HG03060 (cell line): Measurements from ENCODE around the gene DNM3.

Source experiments
- ATAC-seq: cut with Tn5 transposase; IDR thresholded peaks from one replicate; pipeline ENCODE4 v1.9.1; 2021; ENCODE audit warnings: low read depth, moderate number of reproducible peaks; ENCODE audit not compliant: unreplicated experiment

Gene DNM3

GRCh38 chr1:171913385-171913784 lies 72.1 kb downstream of the DNM3 start:
- no peak for ATAC-seq

GRCh38 chr1:171916315-171916771 lies 75.0 kb downstream of the DNM3 start:
- ATAC-seq, result no peak

GRCh38 chr1:171917331-171917730 lies 76.0 kb downstream of the DNM3 start:
- no peak for ATAC-seq

DNA sequence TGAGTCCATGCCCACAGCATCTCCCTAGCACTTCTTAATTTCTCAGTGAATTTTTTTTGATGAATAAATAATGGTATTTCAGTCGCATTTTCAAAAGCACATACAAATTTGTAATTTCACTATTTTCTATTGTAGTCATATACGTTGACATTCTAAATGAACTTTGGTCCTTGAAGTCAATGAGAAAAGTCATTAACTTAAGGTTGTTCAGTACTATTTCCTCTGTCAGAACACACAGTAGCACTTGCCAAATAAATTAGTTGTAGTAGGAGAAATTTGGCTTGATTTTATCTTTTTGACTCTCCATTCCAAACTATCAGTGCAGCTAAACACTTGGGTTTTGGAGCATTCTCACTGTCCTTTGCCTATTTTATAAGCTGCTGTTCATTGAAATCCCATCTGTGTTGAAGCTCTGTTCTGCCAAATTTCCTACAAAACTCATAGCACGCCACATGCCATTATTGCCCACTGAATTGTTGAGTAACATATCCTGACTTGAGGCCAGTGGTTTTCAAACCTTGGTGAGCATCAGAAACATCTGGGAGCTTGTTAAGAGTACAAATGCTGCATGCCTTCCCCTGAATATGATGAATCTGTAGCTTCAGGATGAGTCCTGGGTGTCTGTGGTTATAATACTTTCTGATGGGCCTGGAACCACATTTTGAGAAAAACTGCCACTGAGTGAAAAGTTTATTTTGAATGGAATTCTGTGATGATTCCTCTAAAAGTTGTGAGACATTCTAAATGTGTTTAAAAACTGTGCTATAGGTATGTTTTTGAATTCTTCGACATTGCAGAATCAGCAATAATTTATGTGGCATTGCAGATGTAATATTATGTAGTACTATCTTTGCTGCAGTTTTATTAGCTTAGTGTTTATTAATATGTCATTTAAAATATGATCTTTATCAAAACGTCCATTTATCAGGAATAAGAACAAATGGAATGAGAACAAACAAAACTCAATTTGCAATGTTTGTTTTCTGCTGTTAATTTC lies 78.9 kb downstream of the DNM3 start:
- no peak for ATAC-seq

GRCh38 chr1:171922999-171923398 lies 81.7 kb downstream of the DNM3 start:
- no peak for ATAC-seq

GRCh38 chr1:171929121-171929520 lies 87.8 kb downstream of the DNM3 start:
- ATAC-seq, result no peak

DNA sequence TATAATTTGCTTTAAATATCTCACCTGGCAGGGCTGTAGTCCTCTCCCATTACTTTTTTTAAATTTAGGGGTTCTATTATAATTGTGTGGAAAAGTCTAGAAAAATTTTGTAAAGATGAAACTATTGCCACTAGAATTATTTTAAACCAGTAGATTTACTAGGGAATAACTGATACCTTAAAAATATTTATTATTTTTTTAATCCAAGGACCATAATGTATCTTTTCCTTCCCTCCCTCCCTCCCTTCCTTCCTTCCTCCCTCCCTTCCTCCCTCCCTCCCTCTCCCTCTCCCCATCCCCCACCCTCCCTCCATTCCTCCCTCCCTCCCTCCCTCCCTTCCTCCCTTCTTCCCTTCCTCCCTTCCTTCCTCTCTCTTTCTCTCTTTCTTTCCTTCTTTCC lies 90.5 kb downstream of the DNM3 start:
- ATAC-seq, result no peak

DNA sequence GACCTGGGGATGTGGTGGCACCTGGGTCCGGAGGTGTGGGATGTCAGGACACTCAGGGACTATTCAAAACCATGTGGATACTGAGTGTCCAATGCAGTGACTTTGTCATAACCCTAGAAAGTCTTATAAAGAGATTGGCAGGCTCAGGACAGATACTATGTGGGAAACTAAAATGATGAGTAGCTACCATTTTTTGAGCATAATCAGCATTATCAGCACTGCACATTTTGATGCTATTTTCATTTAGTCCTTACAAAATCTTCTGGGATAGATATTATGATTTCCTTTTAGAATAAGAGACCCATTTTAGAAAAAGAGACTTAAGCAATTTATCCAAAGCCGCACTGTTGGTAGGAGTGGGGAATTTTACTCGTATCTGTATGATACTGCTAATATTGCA lies 93.4 kb downstream of the DNM3 start:
- no peak for ATAC-seq

DNA sequence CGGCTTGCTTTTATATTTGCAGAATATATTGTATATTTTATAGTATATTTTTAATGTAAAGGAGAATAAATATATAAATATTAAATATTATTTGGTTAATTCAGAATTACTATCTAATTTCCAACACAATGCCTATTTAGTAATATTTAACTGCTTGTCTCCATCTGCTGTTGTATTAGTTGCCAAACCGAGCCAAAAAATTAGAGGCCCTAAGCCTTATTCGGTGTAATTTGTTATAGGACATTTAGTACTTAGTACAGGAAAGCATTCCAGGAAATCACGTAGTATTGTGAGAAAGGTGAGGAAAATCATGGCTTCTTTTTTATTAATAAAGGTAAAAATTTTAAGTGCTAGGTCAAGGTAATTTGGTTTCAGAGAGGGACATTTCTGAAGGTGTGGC lies 93.8 kb downstream of the DNM3 start:
- ATAC-seq, result no peak

DNA sequence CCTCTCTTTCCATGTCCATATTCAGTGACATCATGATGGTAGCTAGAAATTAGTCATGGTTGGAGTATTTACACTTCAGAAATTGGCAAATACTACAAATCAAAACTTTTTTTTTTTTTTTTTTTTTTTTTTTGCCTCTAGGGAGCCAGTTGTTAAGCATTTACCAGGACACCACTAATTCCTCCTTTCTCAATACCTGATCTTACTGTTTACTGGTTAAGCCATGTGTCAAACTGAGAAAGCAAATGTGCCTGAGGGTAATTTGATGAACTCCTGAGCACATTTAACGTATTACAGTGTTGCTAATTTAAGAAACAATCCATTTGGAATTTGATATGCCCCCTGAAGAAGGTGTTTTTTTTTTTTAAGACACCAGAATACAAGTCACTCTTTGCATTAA lies 94.4 kb downstream of the DNM3 start:
- no peak for ATAC-seq

DNA sequence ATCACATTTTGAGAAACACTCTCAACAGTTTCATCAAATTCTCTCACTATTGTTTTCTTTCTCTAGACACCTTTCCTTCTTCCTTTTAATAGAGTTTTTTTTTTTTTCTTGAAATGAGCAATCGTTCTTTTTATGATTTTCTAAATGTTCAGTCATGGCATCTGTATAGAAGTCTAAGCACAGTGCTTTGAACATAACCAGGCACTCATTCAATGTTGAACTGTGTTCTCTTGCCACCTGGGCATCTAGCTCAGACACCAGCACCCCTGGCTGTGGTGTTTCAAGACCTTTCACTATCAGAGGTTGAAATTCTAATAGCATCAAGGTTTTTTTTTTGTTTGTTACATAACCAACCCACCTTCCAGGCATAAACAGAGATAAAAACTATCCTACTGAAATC lies 96.6 kb downstream of the DNM3 start:
- no peak for ATAC-seq

DNA sequence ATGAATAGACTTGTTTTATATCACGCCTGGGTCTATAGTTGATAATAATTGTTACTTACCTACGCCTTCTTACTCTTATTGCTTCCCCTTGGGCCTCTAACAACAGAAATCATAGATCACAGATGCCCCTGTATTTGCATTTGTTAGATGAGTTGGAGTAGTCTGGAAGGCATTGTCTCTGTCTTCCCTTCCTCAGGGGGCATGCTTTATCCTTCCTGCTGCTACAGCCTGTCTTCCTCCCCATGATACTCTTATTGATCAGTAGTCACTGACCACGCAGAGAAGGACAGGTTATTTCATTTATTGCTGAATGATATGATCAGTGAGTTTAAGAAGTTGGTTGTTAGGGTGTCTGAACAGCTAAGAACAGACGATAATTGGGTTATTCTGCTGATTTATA lies 98.4 kb downstream of the DNM3 start:
- ATAC-seq, result no peak

- no peak for ATAC-seq
Observed at GRCh38 chr1:171940368-171940767, 99.1 kb downstream of the DNM3 start.

- no peak for ATAC-seq
Observed at GRCh38 chr1:171941920-171942319, 100.6 kb downstream of the DNM3 start.

GRCh38 chr1:171943973-171944561 lies 102.8 kb downstream of the DNM3 start:
- ATAC-seq, result no peak

GRCh38 chr1:171948511-171948910 lies 107.2 kb downstream of the DNM3 start:
- ATAC-seq, result no peak

DNA sequence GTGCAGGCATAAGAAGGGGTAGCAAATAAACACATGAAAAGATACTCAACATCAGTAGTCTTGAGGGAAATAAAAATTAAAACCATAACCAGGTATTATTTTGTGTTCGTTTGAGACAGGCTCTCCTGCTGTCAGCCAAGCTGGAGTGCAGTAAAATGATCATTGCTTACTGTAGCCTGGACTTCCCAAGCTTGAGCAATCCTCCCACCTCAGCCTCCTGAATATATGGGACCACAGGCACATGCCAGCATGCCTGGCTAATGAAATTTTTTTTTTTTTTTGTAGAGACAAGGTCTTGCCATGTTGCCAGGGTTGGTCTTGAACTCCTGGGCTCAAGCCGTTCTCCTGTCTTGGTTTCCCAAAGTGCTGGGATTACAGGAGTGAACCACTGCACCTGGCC lies 108.0 kb downstream of the DNM3 start:
- no peak for ATAC-seq

DNA sequence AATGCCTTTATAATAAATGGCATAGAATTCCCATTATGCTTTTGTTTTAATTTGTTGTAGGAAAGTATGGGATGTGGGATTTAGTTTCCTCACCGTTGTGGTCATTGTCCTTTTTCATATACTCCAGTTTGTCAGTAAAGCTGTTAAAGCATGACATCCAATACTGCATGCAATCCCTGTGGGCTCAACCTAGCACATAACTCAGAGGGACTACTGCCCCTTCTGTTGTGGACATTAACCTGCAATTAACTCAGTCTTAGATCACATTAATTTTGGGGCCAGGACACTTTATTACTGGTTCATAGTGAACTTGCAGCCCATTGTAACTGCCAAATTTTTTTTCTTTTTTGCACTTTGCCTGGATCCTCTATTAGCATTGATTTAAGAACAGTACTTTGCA lies 112.5 kb downstream of the DNM3 start:
- no peak for ATAC-seq

- ATAC-seq, result no peak
Observed at GRCh38 chr1:171954361-171954760, 113.1 kb downstream of the DNM3 start.

DNA sequence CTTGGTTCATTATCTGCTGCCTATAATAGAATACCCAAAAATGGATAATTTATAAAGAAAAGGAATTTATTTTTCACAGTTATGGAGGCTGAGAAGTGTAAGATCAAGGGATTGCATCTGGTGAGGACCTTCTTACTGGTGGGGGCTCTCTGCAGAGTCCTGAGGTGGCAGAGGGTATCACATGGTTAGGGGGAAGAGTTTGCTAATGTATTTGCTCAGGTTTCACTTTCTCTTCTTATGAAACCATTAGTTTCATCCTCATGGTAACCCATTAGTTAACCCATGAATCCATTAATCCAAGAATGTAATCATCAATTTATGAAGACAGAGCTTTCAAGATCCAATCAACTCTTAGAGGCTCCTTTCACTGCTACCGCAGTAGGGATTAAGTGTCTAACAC lies 120.6 kb downstream of the DNM3 start:
- ATAC-seq, result no peak

DNA sequence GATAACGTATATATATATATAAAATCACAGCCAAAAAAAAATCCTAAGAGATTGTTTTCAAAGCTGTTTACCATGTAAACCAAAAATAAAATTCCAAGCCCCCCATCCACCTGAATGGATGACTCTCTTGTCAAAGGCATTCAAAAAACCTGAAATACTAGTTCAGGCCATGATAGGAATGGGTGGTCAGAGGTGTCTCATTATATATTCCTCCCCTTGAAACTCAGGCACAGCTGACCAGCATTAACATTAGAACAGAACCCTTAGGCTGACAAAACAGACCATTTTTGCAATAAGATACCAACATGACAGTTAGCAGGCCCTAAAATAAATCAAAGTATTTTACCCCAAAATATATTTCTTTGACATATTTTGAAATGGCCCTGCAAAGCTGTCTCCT lies 122.5 kb downstream of the DNM3 start:
- ATAC-seq, result no peak

GRCh38 chr1:171965777-171966176 lies 124.5 kb downstream of the DNM3 start:
- no peak for ATAC-seq
